SK-N-MC (cell line): ENCODE results near the gene CTTNBP2.

Experiments used
- EZH2 ChIP-seq: fragments of 200-600 bp; sonication (generic); IDR thresholded peaks from one replicate; pipeline ENCODE4 v1.6.1; 2017; ENCODE audit warnings: antibody characterized with exemption
- POLR2AphosphoS5 ChIP-seq: IDR thresholded peaks from 2 replicates; pipeline ENCODE4 v1.6.1; 2012; ENCODE audit warnings: mild to moderate bottlenecking, low read depth, low read length, borderline replicate concordance

- TF ChIP-seq EZH2: no peak
- TF ChIP-seq POLR2AphosphoS5: no peak
Measured at GRCh38 chr7:117682681-117683385, 190.4 kb downstream of the CTTNBP2 start.
